ENCODE data around the gene SCGN.
A peak's percentile ranks its signal among the peaks of the same experiment; 100 is the strongest.

The SCGN gene, protein sequence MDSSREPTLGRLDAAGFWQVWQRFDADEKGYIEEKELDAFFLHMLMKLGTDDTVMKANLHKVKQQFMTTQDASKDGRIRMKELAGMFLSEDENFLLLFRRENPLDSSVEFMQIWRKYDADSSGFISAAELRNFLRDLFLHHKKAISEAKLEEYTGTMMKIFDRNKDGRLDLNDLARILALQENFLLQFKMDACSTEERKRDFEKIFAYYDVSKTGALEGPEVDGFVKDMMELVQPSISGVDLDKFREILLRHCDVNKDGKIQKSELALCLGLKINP

DNA sequence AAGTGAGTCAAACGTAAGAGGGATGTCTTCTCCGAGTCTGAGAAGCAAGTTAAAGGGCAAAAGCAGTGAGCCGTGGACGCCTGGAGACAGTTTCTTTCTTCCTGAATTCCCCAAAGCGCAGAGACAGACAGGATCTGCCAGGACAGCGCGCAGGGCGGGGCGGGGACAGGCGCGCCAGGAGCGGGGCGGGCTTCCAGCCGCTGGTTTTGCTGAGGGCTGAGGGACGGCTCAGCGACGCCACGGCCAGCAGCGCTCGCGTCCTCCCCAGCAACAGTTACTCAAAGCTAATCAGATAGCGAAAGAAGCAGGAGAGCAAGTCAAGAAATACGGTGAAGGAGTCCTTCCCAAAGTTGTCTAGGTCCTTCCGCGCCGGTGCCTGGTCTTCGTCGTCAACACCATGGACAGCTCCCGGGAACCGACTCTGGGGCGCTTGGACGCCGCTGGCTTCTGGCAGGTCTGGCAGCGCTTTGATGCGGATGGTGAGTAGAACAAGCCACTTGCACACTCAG, at the start of gene SCGN:
Gene SCGN, plus strand, starts transcription at position 209 of the 509 bp plus-strand sequence. Its CDS starts 189 bp downstream, at position 398.
- DNase-seq, result peak; percentile 23

DNA sequence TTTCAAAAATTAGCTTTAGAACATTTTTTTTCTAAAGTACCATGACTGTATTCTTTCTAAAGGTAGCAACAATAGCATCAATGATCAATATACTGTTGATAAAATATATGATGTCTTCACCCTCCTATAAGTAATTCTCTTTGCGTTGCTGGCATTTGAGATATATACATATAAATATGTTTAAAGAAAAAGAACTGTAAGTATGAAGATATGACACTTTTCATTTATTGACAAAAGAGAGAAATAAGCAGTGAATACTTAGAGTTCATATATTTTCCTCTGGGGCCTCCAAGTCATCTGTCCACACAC, 49.4 kb upstream of the SCGN start:
- DNase-seq, result no peak

DNA sequence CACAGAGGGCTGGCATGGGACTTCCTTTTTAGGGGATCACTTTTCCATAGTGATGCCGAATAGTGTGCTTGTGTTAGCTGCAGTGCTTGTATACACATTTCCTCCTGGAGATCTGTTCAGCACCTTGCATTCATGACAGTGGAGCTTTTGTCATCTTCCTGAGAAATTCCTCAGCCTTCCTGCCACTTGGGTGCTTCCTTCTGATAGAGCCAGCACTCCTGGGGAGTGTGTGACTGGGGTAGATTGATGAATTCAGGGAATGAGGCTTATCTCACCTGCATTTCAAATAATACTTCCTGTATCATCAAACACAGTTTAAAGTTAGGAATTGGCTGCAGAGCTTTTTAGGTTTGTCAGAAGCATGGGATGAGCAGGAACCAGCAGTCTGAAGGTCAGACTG, 48.8 kb upstream of the SCGN start:
- no peak for DNase-seq

DNA sequence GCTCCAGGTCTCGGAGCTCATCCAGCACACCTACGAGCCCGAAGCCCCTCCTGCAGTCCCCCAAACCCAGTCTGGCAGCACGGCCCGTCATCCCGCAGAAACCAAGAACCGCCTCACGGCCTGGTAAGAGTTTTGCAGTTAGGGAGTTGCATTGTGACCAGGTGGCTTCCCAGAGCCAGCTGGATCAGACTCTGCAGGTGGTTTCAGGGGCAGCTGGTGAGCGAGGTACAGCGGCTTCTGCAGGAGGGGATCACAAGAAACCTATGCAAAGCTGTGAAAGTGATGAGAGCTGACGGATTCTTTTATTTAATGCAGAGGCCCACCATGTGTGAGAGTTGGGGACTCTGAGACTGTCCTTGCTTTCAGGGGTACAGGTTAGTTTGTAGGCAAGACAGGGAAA, 45.9 kb upstream of the SCGN start:
- no peak for DNase-seq

DNA sequence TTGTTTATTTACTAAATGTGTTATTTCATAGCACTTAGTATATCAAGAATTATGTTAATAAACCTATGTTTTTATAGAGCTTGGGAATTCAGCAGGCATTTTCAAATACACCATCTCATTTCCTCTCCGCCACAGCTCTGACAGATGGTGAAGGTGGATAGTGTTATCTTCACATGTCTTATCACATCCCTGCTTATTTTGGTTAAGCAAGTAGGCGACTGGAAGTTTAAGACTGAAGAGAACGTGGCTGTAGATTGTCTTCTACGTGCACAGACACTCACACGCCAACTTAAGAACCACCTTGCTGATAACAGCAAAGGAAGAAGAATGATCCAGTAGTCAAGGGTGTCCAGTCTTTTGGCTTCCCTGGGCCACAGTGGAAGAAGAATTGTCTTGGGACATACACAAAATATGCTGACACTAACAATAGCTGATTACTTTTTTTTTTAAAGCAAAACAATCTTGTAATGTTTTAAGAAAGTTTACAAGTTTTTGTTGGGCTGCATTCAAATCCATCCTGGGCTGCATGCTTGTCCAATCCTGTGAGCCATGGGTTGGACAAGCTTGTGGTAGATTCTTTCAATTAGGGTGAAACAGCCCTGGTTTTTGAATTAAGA, 43.3 kb upstream of the SCGN start:
- no peak for DNase-seq

DNA sequence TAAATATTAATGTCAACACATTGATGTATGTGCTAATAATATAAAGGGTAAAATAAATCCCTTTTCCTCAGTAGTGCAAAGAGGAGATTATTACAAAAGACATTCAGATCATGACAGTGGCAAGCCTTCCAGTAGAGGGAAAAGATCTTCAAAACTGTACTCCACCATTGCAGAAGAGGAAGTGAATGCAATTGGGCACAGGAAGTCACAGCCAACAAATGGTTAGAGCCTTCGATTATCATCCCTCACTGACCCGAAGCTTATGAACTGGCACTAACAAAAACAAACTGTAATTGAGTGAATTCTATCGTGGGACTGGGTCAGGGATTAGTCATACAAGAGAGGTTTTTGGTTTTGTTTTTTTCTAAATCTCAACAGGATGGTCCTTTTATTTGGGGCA, 39.3 kb upstream of the SCGN start:
- DNase-seq, result no peak

DNA sequence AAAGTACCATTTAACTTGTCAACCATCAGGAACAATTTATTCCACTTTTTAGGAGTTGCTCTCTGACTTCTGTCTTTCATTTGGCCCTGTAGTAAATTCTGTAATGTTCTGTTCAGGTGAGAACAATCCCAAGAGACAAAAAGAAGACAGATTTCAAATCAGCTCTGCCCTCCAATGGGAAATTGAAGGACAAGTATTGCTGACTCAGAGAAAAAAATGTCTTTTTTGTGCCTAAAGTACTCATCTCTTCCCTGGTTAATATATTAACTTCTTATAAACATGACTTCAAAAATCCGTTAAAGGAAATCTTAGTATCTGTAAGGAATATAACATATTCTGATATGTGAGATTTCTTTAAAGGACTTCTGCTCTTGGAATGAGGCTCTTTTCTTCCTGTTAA, 38.6 kb upstream of the SCGN start:
- no peak for DNase-seq

DNA sequence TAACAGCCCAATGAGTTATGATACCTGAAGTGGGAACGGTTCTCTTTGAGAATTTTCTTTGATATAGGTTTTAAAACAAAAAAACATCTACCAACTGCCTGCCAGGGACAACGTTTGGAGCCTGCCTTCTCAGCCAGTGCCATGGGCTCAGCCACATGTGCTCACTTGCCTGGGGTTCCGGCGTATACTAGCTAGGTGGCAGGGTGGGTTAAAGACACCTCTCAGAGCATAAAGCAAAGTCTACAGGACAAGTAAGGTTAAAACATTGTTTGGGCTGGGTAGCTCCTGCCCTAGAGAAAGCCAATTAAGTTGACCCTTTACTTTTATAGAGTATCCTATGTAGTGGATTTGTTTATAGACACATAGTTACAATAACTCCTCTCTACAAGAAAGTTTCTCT, 38.0 kb upstream of the SCGN start:
- DNase-seq, result no peak

DNA sequence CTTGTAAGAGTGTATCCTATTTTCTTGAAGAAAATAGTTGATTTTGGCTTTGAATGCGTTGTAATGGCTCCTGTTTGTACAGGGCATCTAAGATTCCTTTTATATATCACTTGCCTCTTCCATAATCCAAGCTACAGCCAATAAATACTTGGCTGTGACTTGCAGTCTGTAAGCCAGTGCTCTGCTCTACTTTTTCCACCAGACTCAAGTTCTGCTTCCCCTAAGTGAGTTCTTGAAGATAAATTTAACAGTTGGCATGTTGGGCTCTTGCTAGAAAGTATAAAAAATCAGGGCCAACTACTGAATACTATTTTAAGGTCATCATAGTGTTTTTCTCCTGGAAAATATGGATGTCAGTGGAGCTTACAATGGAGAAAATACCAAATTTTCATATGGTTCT, 36.5 kb upstream of the SCGN start:
- DNase-seq, result no peak

DNA sequence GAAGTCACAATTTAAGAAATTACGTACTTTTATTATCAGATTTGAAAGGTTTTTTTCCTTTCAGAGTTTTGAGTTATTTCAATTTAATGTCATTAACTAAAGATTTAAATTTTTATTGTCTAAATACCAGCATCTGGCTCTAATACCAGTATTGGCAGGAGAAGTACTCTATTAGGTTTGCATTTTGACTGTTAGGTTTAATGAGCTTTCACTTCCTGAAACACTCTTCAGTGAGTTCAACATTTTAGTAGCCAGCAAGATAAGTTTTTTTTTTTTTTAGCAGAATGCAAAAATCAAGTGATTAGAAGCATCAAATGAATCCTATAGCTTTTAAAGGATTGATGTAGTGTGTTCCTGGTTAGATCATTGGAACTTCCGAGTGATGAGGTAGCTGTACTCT, 34.0 kb upstream of the SCGN start:
- DNase-seq, result no peak

DNA sequence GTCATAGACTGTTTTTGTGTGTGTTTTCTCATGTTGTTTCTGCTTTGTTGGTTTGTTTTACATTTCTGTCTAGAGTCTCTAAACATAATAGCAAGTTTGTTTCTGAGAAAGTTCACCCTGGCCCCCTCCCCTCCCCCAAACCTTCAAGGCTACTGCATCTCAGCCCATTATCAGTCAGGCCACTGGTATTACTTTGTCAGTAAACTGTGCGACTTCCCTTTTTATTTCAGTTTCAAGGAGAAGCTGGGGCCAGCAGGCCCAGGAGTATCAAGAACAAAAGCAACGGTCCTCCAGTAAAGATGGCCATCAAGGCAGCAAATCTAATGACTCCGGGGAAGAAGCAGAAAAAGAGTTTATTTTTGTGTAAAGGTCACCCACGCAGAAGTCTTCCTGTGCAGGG, 32.8 kb upstream of the SCGN start:
- DNase-seq, result no peak

DNA sequence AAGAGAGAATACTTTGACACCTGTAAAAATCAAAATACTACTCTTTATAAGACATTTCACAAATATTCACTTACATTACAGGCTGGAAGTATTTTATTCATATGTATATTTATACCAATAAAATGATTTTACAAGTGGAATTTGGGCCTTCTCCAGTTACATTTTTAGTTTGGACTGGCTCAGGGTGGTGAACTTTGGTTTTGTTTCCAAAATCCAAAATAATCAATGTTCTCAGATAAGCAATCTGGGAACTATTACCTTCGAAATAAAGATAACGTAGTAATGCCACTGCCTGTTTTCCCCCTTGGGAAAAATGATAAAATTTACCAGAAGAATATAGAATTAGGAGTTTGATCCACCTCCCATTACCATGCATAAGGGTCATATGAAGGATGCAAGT, 31.6 kb upstream of the SCGN start:
- no peak for DNase-seq

DNA sequence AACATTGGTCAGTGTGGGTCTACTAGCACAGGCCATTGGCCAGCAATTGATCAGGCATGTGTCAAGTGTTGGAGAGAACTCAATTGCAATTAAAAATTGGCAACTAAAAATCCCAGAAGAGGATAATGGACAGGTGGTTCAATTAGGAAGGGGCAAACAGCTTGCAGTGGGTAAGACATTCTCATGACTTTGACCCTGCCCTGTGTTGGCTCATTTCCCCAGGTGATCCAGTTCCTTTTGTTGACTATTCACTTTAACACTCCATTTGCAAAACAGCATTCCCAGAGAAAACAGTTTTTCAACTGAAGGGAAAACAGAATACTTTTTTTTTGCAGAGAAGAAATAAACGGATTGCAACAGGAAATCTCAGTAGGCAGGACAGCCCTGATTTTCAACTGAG, 28.9 kb upstream of the SCGN start:
- no peak for DNase-seq

DNA sequence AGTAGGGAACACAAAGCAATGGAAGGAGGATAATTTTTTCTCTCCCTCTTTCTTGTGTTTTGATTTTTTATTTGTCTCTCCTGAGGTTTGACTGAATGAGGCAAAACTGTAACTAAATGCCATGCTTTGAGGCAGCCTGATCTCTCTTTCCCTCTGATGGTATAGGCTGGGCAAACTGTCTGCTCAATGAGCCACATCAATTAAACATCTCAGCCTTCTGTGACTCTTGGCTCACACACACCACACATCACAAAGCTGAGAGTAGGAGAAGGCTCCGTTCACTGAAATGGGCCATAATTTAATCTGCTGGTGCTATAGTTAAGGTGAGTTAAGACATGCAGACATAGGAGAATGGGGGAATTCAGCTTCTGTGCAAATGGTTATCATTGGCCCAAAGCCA, 28.1 kb upstream of the SCGN start:
- no peak for DNase-seq

DNA sequence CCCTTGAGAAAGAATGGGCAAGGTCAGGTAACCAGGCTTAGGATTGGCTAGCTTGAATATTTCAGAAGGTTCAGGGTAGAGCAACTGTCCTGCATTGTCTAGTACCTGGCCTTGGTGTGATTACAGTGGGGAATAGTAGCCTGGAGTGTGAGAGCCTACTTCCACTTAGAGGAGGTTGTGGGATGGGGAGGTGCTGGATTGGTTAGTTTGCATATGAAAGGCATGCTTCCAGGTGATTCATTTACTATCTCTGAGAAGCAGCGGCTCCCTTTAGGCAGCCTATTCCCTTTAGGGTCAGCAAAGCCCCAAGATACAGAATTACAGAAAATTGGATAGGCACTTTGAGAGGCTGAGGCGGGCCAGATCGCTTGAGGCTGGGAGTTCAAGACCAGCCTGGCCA, 25.0 kb upstream of the SCGN start:
- DNase-seq, result no peak

DNA sequence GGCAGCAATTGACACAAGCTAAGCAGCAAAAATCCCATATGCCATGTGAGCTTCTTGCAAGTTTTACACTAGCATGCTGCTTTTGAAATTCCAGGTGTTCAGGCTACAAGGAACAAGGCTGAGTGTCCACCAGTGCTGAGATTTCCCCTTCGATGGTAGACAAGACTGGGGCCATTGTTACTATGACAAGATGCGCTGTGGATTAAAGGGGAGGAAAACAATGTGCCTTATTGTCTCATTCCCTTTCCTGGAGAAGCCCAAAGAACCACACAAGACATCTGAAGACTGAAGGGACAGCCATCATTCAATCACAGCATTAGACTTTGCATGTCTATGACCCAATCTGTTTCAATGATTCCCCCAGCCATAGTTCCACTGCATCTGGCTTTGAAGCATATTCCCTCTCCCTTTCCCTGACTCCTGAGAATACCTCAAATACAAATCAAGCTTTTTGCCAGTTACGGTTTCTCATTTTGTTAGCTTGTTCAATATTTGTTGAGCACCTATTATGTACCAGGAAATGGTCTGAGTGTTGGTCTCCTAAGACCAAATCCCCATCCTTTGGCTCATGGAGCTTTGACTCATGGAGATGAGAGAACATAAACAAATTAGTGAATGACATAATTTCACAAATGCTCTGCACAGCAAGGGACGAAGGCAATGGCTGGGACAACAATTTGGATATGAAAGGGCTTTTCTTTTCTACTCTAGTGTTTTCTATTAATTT, 23.4 kb upstream of the SCGN start:
- DNase-seq, result no peak

DNA sequence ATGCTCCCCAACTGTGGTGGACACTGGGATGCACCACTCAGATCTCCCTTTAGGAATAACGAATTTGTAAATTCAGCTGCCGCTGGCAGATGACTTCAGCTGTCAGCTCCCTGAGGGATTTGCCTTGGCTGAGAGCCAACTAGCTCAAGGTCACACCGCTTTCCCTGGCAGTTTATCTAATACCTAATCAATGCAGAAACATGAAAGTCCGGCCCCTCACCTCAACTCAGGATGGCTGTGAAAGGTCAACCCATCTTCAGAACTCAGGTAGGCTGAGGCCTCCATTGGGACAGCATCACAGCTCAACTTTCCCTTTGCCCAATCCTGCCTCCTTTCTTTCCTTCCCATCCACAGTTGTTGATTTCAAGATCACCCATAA, 22.8 kb upstream of the SCGN start:
- no peak for DNase-seq

DNA sequence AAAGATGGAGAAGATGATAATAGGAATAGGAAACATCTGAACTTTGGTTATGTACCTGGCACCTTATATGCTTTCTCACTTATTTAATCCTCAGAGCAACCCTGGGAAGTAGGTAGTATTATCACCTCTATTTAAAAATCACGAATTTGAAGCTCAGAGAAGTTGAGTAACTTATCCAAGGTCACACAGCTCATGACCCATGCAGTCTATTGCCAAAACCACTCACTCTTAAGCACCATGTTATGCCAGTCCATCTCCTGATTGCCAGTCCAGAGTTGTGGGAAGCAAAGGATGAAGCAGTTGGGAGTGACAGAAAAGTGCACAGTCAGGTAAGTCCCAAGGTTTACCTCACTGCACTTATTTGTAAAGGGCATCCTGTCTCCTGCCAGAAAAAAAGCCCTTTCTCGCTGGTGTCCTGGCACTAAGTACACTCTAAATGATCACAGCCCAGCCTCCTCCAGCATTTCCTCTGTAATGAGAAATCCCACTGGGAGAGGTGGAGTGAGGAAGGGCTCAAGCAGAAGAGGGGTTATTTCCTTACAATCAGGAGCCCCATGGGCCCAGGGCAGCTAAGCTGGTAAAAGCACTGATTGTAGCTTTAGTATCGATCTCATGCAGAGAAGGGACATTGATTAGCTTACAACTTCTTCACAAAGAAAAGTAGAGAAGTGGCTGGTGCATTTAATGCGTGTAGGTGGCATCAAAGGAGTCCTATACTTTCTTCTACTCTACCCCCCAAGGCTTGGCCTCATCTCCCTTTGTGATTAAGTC, 21.3 kb upstream of the SCGN start:
- DNase-seq, result no peak

DNA sequence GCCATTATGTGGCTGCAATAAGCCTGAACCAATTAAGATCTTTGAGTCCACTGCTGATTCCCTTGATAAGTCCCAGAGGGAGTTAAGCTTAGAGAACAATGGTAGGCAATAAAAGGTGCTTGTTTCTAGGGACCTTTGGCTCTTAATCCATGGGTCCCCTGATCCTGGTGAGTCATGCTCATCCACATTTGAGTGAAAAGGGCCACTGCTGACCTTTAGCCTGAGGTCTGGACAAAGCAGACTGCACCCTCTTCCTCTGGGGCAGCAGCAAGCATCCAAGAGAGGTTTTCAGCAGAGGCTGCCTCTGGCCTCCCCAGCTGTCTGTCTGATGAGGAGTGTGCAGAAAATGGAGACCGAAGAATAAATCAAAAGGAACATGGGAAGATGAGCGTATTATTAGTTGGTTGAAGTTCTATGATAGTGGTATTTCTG, 16.1 kb upstream of the SCGN start:
- no peak for DNase-seq

DNA sequence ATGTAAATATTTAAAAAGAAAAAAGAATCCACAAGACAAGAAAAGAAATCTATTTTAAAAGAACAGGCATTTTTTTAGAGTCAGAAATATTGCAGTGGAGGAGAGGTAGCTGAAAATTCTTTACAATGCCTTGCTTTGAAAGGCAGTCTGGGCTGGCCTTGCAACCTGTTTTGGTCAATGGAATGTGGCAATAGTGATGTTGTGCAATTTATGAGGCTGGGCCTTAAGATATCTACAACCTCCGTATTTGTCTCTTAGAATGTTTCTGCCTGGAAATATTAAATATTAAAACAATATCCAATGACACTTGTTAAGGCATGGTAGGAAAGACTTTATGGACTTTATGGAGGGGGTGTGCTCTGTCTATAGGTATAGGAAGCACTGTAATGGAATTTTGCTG, 14.8 kb upstream of the SCGN start:
- DNase-seq, result no peak

DNA sequence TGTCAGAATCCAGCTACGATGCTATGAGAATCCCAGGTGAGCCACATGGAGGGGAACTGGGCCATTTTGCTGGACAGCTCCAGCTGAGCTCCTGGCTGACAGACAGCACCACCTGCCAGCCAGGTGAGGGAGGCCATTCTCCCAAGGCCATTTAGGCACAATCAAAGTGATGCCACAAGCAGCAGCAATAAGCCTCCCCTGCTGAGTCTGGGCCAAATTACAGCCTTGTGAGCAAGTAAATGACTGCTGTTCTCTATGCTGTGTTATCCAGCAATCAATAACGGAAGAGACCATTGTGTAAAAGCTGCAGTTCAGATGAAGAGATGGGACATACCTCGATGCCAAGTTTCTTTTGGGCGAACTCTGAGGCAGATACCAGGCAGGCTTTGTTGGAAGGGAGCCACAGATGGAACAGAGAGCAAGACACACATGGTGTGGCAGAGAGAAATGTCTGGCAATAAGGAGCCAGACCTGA, 14.0 kb upstream of the SCGN start:
- no peak for DNase-seq

DNA sequence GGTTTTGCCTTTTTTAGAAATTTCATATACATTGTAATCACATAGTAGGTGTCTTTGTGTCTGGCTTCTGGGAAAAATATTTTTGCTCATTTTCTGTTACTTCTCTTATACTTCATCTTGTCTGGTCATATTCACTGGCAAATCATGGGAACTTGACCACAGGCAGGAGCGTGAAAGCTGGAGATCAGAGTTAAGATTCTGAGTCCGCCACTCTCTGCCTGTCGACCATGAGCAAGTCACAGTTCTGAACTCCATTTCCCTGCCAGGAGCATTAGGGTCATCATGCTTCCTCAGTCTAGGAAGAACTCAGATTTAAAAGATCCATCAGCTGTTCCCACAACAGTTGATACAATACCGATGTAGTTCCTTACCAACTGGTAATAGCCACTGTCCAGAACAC, 12.4 kb upstream of the SCGN start:
- DNase-seq, result no peak

DNA sequence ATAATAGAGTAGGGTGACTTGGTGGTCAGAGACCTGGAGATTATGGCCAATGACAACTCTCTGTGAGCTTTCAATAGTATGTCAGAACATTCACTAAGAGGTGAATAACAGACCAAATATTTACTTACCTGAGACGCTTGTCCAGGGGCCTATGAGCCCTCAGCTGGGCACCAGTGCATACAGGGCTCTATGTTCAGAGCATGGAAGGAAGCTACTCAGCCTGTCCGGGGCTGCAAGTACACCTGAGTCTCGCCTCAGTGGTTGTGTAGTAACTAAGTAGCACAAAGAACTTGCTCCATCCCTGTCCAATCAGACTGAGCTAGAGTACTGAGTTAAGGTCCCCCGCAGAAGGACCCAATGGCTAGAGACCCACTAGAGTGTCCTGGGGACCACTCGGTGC, 11.6 kb upstream of the SCGN start:
- no peak for DNase-seq

DNA sequence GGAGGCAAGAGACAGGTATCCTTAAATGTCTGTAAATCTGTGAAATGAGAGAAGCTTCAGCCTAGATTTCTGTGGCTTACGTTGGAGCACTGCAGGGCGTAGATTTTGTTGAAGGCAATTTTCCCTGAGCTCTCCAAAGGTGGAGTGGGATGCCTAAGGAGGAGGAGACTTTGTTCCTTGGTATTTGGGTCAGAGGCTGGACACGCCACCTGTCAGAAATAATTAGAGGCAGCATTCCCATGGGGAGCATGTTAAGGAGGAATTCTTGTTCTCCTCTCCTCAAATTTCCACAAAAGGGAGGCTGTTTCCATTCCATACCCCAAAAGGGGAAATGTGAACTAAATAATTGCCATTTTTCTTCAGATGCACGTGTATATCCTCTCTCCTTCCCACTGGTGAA, 11.1 kb upstream of the SCGN start:
- DNase-seq, result no peak

All from activated CD4-positive, alpha-beta T cell treated with anti-CD3 and anti-CD28 coated beads, Interleukin-2, amount 50 U/mL, for 1 hour (primary cell).